Activated CD4-positive, alpha-beta T cell treated with anti-CD3 and anti-CD28 coated beads, Interleukin-2, amount 50 U/mL, for 4 hours (primary cell): ENCODE results near the gene BEND2.
"Not testable (repeated sequence)": the region's sequence is repeated elsewhere in the genome, so short reads cannot be mapped to it uniquely, and the experiment has no call there.

Source experiments
- DNase-seq, 2 experiments: peaks; one replicate each; pipeline ENCODE4 v3.0.0-alpha.2; 2020

Gene BEND2

DNA sequence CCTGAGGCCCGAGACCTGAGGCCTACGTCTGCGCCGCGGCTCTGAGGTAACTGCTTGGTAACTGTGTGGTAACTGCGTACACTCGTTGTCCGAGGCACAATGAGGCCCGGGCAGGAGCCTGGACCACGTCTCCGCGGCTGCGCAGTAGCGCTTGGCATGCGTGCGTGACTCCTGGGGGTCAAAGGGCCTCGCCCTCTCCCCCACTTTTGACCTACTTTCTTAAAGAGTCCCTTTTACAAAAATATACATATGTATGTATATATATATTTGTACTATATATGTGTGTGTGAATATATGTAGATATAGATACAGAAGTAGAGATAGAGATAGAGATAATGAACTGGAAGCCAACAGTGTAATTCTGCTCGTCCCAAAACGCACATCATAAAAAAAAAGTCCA lies at the start of gene BEND2:
BEND2 (minus strand) TSS at position 101 of the 400 bp plus-strand sequence. CDS start 136 bp downstream, outside the sequence.
- DNase-seq: no peak

DNA sequence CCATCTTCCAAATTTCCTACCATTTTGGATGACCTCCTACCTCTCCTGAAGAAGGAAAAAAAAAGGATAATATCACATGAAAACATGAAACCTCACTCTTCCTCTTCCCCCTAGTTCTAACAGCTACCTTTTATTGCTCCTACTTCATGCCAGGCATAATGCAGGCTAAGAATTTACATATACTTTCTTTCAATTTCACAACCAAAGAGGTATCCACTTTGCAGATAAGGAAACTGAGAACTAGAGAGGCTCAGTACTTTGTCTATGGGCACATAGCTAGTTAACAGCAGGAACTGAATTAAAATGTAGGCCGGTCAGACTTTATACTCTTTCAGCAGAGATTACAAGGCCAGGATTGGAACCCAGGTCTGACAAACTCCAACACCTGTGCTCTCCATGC lies 34.4 kb upstream of the BEND2 start:
- DNase-seq: no peak

DNA sequence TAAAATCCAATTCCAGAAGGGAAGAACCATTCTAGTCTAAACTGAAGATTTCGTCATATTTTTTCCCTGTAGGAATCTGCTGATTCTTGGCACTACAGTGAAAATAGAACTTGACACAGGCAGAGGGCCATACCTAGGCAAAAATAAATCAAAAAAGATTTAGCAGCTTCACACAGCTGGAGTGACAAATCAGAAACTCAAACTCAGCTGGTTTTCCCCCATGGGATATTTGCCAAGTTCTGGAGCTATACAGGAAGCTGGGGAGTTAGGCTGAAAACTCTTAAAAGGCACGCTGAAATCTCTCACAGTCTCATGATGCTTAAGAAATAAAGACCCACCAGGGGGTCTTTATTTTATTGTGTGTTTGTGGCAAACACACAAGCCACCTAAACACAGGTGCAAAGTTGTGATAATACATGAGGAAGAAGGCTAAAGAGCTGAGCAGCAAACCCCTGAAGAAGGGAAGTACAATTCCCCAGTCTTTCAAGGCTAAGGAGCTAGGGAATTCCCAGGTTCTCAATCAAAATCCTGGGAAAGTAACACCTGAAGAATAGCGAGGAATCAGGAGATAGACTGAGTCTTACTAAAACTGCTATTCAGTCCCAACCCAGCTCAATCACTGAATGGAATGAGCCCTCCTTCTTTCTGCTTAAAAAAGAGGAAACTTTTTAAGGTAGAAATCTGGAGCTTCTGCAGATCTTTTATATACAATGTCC lies 32.1 kb upstream of the BEND2 start:
- no peak for DNase-seq

DNA sequence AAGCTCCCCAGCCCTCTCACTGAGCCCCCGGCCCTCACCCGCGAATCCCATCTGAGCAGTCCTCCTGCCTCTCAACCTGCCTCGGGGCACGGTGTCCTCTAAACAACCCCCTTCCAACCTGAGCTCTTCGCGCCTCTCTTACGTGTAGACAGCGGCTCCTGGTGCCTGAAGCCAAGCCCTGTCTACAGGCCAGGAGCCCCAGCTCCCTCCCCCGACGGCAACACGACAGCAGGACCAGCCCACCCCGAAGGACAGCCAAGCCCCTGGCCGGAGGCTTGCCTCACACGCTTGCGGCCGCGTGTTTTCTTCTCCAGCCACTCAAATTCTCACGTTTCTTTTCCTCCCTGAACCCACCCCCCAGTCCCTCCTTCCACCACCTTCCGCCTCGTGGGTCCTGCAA lies 9.0 kb upstream of the BEND2 start:
- DNase-seq: not testable (repeated sequence)

GRCh38 chrX:18228069-18228468 lies 7.4 kb upstream of the BEND2 start:
- no peak for DNase-seq

DNA sequence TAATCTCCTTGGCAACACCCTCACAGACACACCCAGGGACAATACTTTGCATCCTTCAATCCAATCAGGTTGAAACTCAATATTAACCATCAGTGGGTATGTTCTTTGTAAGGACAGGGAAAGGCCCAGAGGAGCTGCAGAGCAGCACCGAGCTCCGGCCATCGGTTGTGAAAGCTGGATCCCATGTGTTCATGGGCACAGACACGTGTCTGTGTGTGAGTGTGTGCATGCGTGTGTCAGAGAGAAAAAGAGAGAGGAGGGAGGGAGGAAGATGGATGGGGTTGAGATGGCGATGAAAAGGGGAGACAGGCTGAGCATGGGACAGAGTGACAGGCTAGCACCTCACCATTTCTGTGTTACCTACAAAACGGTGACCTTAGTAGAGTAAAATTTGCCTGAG lies 6.8 kb upstream of the BEND2 start:
- no peak for DNase-seq

- no peak for DNase-seq
These were observed 10.2 kb downstream of the BEND2 start for GRCh38 chrX:18210470-18210869.

DNA sequence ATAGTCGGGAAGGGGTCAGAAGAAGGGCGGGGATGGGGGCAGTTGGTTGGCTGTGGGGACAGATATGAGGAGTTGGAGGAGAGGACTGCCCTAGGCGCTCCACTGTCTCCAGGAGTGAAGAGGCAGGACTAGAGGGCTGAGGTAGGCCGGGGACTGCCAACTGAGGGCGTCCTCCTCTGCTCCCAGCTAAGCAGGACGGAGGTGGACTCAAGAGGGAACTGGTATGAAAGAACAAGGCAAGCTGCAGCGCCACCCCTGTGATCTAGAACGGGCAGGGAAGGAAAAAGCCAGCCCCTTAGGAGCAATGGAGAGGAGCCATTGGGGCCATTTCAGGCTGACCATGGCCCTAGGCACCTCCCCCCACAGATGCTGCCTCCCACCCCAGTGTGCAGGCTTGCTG lies 14.0 kb downstream of the BEND2 start:
- no peak for DNase-seq

- no peak for DNase-seq
These were observed 17.1 kb downstream of the BEND2 start for GRCh38 chrX:18203631-18204030.

GRCh38 chrX:18194688-18195087 lies 26.0 kb downstream of the BEND2 start:
- no peak for DNase-seq

DNA sequence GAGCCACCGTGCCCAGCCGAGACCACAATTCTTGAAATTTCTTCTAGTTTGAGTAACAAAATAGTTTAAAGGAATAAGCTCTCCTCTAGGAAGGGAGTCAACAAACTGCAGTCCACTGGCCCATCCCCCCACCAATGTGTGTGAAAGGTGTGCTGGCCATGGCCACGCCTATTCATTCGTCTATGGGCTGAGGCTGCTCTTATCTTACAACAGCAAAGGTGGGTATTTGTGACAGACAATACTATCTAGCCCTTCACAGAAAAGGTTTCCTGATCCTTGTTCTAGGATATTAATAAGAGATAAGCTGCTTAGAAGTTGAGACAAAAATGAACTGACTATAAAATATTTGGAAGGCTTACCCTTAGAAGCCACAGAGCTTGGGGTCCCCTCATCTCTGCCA lies 41.2 kb downstream of the BEND2 start:
- no peak for DNase-seq

DNA sequence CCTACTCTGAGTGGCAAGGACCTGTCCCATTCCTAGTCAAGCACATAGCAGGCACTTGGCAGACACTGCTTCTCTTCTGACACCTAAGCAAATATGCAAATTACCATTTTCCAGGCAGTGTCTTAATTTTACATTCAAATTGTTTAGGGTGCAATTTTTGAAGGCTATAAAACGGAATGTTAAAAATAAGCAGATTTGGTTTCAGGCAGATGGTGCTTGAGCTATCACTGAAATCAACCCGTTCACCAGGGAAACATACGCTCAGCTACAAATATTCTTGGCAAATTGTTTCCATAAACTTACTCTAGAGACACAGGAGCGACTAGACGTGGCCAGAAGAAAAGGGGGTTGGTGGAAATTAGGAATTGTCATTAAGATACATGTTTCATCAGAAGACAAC lies 45.7 kb downstream of the BEND2 start:
- DNase-seq: no peak

DNA sequence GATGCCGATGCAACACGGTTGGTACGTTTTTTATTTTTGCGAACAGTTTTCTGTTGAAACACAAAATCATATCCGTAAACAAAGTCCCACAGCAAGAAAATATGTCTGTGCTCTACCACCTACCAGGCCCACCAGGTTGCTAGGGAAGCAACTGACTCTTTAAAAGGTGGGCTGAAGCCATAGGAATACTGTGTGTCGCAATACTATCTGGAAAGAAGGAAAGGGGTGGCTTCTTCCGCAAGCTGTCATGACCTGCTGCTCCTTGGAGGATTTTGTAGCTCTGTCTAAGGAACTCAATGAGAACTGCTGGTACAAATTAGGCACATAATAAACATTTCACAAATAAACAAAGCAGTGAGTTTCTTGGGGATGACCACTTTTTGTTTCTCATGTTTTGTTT lies 46.5 kb downstream of the BEND2 start:
- no peak for DNase-seq

- no peak for DNase-seq
These were observed 47.0 kb downstream of the BEND2 start for GRCh38 chrX:18173494-18174180.

DNA sequence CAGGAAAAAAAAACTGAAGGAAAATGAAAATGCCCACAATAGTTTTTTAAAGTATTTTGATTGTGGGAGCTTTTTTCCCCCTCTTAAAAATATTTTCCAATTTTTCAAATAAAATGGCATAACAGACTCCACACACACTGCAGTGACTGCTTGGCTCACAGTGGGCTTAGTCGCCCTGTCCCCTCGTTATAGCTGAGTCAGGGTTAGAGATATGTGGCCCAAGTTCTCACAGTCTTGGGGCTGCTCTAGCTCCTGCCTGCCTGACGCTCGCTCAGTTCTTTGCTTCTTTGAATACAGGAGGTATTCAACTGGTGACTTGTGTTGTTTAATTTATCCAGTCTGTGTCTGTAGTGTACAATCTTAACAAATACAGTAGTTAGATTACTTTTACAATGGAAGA lies 47.7 kb downstream of the BEND2 start:
- no peak for DNase-seq

DNA sequence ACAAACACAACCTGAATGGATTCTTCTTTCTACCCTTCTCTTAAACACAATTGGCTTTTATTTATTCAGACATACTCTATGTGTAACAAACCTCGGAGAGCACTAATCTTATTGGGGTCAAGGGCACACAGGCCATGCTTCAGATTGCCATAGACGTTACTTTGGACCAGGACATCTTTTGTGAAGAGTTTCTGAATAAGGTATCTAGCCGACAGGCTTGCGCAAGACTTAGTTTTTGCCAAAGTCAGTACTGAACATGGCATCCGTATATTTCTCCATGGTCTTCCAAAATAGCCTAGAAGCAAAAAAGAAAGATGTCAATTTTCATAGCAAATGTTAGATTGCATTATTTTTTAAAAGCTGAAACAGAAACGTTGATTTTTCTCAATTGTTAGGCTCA lies 49.8 kb downstream of the BEND2 start:
- DNase-seq: no peak

DNA sequence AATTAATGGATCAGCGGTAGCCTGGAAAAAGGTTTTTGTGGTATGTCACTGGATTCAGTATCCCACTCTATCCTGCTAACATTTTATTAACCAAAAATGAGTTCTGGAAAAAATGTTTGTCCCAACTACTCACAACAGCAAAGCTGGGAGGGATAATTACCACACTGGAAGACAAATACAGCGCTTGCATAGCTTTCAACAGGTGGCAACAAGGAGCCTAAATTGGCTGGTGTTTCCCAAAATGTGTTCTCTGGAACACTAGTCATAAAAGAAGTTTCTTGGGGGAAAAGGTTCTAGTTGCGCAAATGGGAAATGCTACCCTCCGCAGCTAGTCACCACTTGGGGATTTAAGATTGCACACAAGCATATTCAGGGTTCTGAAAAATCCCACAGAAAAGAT lies 54.6 kb downstream of the BEND2 start:
- no peak for DNase-seq

GRCh38 chrX:18160369-18160768 lies 60.3 kb downstream of the BEND2 start:
- DNase-seq: no peak

DNA sequence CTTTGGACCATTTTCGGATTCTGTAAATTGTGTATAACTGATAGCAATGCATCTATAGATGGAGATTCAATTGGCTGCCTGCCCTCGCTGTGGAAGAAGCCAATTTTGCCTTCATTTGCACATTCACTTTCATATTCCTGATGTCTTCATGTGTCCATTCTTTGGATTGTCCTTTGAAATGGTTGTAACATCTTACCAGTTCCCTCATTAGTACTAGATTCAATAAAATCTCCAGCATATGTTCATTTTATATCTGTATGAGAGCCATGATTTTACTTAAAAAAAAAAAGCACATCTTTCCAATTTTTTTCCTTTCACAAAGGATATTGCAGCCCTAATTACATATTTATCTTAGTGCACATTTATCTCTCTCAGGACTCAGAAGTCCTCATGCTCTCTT lies 61.7 kb downstream of the BEND2 start:
- DNase-seq: no peak

DNA sequence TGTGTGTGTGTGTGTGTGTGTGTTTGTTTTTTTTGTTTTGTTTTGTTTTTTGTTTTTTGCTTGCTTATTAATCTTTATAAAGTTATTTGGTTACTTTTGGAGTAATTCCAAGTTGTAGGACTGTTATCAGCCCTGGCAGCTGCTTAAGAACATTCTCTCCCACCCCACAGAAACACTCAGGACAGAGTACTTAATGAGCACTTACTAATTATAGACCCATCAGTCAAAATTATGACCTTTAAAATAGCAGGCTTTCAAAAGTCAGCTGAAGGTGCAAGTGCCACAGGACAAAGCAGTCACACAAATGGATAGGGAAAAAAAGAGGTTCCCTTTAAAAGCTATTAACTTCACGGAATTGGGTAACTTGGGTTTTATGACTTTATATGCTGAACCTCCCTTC lies 69.0 kb downstream of the BEND2 start:
- DNase-seq: no peak

GRCh38 chrX:18151157-18151556 lies 69.5 kb downstream of the BEND2 start:
- DNase-seq: no peak

DNA sequence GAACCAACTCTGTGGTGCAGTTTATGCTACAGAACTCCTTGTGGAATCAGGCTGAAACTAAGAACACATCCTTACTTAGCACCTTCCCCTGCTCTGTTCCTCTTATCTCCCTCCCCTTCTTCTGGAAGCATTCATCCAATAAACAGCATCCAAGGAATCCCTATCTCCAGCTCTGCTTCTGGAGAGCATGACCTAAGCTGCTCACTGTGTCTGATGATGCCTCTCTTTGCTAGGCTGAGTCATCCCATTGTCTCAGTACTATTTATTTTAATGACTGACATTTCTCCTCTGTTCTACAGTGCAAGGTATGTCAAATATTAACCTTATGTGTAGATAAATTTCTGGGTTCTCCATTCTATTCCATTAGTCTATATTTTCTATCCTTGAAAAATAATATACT lies 71.2 kb downstream of the BEND2 start:
- DNase-seq: no peak

DNA sequence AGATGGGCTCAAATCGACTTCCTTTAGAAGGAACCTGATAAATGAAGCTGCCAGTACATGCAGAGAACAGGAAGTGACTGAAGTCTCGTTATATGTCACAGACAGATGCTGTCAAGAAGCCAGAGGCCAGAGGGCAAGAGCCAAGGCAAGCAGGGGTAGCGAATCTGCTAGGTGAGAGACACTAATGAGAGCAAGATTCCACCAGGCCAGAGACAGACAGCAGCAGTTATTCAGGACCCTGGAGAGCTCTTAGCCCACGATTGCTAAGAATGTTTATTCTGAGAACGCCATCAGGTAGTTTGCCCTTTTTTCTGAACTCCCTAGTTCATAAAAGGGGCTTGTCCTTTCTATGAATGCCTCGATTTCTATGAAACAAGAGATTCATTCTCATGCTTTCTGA lies 73.7 kb downstream of the BEND2 start:
- no peak for DNase-seq

DNA sequence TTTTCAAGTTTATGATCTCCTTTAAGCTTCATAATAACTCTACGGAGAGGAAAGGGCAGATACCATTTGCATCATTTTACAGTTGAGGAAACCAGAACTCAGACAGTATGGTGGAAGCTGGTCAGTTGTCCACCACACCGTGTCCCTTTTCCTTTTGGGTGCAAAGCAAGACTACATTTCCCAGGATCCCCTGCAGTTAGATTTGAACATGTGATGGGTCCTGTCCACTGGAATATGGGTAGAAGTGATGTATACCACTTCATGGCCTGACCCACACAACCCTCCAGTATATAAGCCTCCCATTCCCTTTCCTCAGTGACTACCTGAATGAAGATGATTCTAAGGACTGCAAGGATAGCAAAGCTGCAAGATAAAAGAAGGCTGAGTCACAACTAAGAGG lies 74.7 kb downstream of the BEND2 start:
- DNase-seq: no peak

DNA sequence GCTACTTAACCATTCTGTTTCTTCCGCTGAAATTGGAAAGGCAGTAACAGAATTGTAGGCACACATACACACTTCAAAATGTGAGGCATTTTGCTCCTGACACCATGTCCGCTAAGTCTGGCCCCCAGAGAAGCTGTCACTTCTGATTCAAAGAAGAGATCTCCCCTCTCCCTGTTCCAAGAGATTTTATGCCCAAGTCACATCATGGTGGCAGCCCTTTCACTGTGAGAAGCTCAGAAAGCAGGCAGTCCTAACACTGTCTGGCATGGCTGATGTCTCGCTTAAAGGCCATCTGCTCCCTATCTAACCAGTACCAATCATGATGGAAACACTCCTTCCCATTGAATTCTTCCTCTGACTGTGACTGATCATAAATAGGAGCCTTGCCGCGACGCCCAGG lies 83.9 kb downstream of the BEND2 start:
- DNase-seq: no peak
